GM18502 (cell line): ENCODE measurements around the gene PTPRK.
A peak's percentile ranks its signal among the peaks of the same experiment; 100 is the strongest.
"Not testable (repeated sequence)": the region's sequence is repeated elsewhere in the genome, so short reads cannot be mapped to it uniquely, and the experiment has no call there.

Experiments used
- ATAC-seq: cut with Tn5 transposase; IDR thresholded peaks from one replicate; pipeline ENCODE4 v1.9.1; 2021; ENCODE audit warnings: mild to moderate bottlenecking; ENCODE audit not compliant: unreplicated experiment, poor library complexity

Gene PTPRK

GRCh38 chr6:128492386-128492785 lies 28.0 kb downstream of the PTPRK start:
- ATAC-seq: no peak

GRCh38 chr6:128491610-128492206 lies 28.7 kb downstream of the PTPRK start:
- peak; percentile 60 for ATAC-seq

- ATAC-seq: no peak
These were observed 29.3 kb downstream of the PTPRK start for GRCh38 chr6:128491100-128491581.

- no peak for ATAC-seq
These were observed 32.7 kb downstream of the PTPRK start for GRCh38 chr6:128487746-128488145.

- no peak for ATAC-seq
These were observed 33.3 kb downstream of the PTPRK start for GRCh38 chr6:128487055-128487454.

DNA sequence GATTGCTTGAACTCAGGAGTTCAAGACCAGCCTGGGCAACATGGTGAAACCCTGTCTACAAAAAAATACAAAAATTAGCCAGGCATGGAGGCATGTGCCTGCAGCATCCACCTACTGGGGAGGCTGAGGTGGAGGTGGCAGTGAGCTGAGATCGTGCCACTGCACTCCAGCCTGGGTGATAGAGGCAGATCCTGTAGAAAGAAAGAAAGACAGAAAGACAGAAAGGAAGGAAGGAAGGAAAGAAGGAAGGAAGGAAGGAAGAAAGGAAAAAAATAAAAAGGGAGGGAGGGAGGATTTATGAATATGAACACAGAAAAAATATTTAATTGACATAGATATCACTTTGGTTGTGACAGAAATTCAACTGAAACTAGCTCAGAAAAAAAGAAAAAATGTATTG lies 33.8 kb downstream of the PTPRK start:
- ATAC-seq: not testable (repeated sequence)

DNA sequence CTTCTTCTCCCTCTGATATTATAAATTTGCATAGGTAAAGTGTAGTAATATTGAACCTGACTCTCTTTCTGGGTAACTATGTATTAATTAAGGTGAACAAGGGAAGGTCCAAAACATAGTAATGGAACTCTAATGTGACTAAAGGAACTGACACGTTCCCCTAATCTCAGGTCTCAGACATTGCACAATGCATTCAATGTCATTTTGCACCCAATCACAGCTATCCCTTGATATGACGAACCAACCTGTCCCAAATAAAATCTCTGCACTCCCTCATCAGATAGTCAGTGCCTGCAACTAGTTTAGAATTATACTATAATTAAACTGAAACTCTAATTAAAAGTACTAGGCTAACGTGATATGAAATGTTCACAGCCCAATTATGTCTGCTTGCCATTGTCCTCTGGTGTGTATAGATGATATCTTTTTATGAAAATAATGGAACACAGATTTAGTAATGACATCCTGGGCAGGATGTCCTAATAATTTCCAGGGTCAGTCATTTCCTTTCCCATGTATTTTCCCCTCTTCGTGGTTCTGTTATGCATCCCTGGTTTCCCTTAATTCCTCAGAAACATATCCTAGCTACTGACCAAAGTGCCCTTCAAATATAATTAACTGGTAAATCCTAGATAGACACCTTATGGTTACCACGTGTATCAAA lies 36.8 kb downstream of the PTPRK start:
- ATAC-seq: no peak

GRCh38 chr6:128482642-128483041 lies 37.8 kb downstream of the PTPRK start:
- ATAC-seq: no peak

DNA sequence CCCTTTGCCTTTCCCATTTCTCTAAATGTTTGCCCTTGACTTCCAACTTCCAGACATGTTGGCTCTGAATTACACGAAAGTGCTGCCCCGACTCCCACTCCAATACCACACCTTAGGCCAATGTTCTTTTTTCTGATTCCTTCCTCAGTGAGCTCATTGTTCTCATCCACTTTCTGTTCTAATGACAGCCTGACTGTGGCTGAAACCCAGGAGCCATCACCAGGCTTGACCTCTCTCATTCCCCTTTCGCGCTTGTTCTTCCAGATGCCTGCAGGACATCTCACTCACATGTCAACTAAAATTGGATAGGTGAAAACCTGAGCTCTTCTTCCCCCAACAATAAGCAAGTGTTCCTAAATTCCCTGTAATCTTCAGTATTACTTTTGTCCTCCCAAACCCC lies 40.4 kb downstream of the PTPRK start:
- ATAC-seq: no peak

- no peak for ATAC-seq
These were observed 41.2 kb downstream of the PTPRK start for GRCh38 chr6:128479048-128479666.

- ATAC-seq: no peak
These were observed 42.0 kb downstream of the PTPRK start for GRCh38 chr6:128478230-128479047.

GRCh38 chr6:128474933-128475332 lies 45.5 kb downstream of the PTPRK start:
- no peak for ATAC-seq

DNA sequence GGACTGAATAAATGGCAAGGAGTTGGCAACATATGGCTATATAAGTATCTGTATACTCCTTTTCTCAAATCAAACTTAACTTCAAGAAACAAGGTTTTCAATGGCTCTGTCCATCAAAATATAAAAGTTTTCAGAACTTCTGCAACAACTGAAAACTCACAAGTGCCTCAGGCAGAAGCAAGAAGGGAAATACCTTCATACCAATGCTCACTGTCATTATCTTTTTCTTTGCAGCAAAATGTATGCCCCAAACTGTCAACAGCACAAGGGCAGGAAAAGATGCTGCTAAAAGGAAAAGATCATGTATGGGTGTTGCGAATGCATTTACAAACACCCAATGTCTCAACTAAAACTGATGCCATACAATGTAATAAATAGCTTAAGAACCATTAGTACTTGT lies 45.9 kb downstream of the PTPRK start:
- no peak for ATAC-seq

DNA sequence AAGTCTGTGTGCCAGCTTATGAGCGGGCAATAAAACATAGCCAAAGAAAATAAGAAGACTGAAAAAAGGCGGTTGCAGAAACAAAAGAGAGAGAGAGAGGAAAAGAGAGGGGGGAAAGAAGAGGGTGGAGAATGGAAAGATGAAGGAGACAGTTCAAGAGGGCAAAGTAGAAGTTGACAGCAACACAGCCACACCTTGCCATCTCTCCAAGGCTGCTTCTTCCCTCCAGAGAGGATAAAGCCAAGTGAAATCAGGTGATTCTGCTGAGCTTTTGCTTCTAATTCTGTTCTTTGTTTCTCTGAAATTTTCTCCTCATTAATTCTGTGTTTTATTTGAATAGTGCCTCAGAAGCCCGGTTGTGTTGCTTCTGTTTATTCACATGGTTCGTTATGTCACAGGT lies 48.5 kb downstream of the PTPRK start:
- ATAC-seq: no peak

DNA sequence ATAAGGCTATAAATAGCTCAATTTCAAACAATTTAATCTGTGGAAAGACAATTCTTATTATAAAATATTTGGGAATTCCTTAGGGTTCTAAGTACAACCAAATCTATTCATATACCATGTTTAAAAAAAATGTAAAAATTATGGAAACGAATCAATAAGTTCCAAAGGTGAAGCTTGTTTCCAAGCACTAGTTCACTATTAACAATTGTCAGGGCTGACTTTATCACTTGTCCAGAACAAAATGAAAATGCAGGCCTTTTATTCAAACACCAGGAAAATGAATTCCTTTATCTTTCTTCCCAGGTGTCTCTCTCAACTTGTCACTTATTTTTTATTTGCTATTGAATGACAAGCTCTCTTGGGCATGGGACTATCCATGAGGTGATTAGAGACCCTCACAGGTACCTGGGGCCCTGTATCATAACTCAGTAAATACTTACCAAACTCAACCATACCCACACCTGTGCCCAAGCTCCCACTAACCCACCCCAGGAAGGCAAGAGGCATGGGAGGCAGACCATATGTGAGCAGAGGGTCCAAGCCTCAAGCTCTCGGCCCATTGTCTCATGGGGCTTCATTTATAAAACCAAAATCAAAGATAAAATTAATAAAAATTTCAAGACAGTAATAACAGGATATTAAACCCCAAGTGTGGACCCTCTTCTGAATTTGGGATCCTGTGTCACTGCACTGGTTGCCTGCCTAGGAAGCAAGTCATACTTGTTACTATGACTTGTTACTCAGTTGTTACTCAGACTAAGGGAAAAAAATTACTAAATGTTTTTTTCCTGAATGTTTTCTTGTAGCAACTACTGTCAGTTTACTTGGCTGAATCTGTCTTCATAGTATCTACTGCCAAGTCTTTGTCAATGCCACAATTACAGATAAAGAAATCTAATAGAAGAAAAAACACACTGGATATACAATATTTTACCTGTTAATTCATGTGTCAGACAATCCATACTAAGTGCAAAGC lies 54.7 kb downstream of the PTPRK start:
- ATAC-seq: no peak

- no peak for ATAC-seq
These were observed 55.6 kb downstream of the PTPRK start for GRCh38 chr6:128464790-128465189.

GRCh38 chr6:128463942-128464341 lies 56.5 kb downstream of the PTPRK start:
- no peak for ATAC-seq

GRCh38 chr6:128461501-128461900 lies 58.9 kb downstream of the PTPRK start:
- ATAC-seq: no peak

DNA sequence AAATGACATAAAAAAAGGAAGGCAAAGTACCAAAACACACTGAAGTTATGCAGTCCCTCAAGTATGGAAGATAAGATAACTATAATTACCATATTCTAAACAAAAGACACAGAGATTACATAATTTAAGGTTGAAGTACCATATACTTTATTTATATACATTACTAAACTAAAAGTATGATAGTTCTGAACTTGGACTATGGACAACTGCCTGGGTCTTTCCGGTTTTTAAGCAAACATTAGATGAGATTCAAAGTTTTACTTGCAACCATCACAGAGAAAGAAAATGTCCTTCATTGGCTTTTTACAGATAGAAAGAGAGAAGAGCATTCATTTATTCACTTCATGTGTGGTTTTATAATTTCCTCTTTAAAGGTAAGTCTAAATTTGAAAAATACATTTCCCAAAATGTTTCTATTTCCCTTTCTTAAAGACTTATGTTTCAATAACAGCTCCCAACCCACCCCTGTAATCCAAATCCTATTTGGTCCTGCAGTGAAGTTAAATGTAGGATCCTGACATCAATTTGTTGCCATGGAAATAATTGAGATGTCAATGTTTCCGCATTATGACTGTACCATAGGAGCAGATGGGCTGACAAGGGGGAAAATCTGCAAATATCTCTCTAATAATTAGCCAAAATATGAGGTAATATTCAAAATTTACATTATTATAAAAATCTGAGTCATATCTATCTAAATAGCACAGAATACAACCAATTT lies 63.7 kb downstream of the PTPRK start:
- ATAC-seq: no peak
